GM18858 (cell line): ENCODE measurements around the gene ISLR.

Source experiments
- ATAC-seq: cut with Tn5 transposase; IDR thresholded peaks from one replicate; pipeline ENCODE4 v1.9.1; 2021; ENCODE audit not compliant: unreplicated experiment

Gene ISLR

GRCh38 chr15:74173380-74174218 is at the start of gene ISLR:
ISLR (plus strand) TSS chr15:74173710; CDS start chr15:74174859, 1,149 bp downstream.
- no peak for ATAC-seq

GRCh38 chr15:74124196-74124595 is 49.3 kb upstream of the ISLR start:
- no peak for ATAC-seq

GRCh38 chr15:74124759-74125158 is 48.8 kb upstream of the ISLR start:
- ATAC-seq = no peak

- ATAC-seq = no peak
Observed at GRCh38 chr15:74127255-74127953, 46.1 kb upstream of the ISLR start.

- ATAC-seq = no peak
Observed at GRCh38 chr15:74127954-74128784, 45.3 kb upstream of the ISLR start.

DNA sequence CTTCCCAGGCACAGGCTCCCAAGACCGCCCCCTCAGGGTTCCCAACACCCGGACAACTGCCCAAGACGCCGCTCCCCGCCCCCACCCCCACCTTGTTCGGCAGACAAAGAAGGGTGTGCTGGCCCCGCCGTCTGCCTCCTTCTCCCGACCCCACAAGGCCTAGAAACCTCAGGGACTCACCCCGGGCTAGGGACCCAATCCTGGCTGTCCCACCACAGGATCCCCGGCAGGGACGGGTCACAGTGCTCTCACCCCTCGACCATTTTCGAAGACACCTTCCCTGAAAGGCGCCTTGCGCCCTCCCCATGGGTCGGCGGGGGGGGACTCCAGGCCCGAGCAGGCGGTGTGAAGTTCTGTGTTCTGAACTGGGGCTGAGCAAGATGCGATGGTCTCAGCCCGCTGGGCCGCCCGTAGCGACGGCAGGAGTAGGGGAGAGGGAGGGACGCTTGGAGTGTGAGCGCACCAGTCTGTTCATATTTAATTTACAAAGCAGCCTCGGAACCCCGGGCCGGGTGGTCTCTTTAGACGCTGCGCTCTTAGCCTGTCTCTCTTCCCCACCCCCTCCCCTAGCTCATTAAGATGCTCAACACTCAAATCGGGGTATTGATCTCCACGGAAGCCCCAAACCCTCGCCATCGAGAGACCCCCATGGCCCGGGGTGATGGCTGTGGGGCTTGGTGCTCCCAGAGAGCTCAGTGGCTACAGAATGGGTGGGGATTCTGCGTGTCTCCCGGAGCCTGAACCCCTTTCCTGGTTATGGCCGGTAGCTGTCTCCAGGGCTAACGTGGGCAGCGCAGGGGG is 44.5 kb upstream of the ISLR start:
- no peak for ATAC-seq

GRCh38 chr15:74129586-74130154 is 43.8 kb upstream of the ISLR start:
- no peak for ATAC-seq

DNA sequence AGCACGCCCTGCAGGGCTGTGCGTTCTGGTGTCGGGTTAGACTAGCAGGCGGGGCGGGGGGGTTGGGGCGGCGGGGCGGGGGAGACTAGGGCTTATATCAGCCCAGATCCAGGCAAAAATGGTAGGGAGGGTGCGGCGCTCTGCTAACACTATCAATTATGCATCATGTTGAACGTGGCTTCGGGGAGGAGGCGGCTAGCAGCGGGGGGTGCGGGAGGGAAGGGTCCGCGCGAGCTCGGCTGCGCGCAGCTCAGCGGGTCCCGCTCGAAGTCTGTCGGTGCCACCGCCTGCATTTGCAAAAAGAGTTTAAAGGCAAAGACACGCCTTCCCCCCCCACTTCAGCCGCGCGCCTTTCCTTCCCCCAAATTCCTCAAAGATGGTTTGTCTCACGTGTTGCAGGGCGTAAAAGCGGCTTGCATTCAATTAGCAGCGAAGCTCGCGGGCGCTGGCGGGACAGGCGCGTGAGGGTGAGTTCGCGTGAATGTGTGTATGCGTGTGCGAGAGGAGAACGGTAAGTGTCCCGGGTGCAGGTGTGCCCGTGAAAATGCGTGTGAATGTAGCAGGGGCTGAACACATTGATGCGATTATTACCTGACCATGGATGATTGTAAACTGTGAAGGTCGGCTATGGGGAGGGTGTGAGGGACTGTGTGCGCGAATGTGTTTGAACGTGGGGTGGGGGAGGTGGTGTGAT is 43.2 kb upstream of the ISLR start, which contains the start of gene ISLR2:
Gene ISLR2 (plus strand): TSS at position 432 of the 694 bp plus-strand sequence. CDS start 2,169 bp downstream, outside the sequence.
- no peak for ATAC-seq

DNA sequence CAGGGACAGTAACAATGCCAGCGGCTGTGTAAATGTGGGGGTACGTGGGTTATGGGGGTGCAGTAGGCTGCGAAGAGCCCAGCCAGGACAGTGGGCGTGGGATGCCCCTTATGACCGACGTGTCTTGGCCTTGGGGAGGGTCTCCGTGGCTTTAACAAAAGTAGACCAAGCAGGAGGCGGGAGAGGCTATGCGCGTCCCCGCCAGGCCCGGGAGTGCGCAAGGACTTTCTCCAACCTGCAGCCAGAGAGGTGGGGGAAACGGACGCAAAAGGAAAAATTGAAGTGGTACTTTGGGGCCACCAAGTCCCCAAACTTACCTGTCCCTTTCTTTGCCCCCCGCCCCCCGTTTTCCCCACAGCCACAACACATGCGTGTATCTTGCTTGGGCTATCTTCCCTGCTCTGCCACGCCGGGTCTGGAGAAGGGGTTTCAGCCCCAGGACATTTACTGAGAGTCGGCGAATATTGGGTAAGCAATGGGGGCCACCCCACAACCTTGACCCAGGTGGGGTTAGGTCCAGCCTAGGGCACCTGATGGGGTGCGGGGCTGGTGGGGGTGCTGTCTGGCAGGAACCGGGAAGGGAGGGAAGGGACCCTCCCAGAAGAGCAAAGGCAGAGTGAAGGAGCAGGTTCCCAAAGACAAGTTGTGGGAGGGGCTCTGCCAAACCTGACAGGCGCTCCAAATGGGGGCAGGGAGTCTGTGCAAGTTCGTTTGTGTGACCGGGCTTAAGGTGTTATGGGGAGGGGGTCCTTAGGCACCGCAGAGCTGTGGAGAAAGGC is 42.5 kb upstream of the ISLR start:
- no peak for ATAC-seq

GRCh38 chr15:74131628-74132413 is 41.7 kb upstream of the ISLR start:
- no peak for ATAC-seq

- no peak for ATAC-seq
Observed at GRCh38 chr15:74132681-74133651, 40.5 kb upstream of the ISLR start.

GRCh38 chr15:74133694-74134386 is 39.7 kb upstream of the ISLR start:
- no peak for ATAC-seq

- no peak for ATAC-seq
Observed at GRCh38 chr15:74134387-74135027, 39.0 kb upstream of the ISLR start.

GRCh38 chr15:74135041-74135565 is 38.4 kb upstream of the ISLR start:
- ATAC-seq = no peak

DNA sequence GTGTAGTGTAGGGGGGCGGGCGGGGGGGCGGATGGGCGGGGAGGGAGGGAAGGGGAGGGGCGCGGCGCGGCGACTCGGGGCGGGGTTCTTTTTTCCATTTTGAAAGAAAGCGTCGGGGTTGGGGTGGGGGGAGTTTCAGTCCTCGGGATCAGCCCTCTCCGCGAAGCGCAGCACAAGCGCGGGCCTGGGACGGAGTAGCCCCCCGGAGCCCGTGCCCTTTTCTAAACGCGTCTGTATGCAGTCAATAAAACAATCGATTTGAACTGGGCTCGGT is 37.0 kb upstream of the ISLR start:
- no peak for ATAC-seq
